Stimulated activated CD8-positive, alpha-beta memory T cell treated with anti-CD3 and anti-CD28 coated beads, Interleukin-7, amount 100 ng/mL, for 1 hour (primary cell): Measurements from ENCODE around the gene C9orf40.
A peak's percentile ranks its signal among the peaks of the same experiment; 100 is the strongest.

Source experiments
- DNase-seq, 2 donors: peaks; one replicate each; pipeline ENCODE4 v3.0.0-alpha.2; 2020; ENCODE audit warnings: low read depth in 2 of 2

The C9orf40 gene, protein sequence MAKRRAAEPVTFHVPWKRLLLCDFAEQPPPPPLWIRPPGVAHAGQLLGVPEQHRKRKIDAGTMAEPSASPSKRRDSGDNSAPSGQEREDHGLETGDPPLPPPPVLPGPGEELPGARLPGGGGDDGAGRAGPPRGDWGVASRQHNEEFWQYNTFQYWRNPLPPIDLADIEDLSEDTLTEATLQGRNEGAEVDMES

DNA sequence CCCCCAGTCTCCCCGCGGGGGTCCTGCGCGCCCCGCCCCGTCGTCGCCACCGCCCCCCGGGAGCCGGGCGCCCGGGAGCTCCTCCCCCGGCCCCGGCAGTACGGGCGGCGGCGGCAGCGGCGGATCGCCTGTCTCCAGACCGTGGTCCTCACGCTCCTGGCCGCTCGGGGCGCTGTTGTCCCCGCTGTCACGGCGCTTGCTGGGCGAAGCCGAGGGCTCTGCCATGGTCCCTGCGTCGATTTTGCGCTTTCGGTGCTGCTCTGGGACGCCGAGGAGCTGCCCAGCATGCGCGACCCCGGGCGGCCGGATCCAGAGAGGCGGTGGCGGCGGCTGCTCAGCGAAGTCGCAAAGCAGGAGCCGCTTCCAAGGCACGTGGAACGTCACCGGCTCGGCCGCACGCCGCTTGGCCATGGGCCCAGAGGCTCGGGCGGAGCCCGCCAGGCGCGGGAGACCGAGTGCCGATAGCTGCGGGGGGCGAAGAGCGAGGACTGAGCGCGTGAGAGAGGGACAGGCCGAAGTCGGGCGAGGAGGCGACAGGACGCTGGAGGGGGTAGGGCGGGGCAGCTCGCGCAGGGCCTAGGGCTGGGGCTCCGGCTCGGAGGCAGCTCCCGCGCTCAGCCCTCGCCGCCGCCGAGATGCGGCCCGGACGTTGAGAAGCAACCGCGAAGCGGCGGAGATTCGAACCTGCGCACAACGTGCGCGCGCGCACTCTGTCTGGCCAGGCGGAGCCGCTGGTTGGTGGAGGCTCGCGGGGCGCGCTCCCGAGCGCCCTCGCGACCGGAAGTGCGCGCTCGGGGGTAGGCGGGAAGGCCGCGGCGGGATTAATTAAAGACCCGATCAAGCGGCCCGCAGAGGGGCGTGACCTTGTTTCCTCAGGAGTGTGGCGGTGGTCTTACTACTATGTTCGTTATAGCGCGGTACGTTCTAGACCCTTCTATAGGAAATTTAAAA is at the start of gene C9orf40:
C9orf40 (minus strand) TSS at position 712 of the 951 bp plus-strand sequence; CDS start at position 411, 301 bp downstream.
- peak; percentile 82 to 83 for DNase-seq

DNA sequence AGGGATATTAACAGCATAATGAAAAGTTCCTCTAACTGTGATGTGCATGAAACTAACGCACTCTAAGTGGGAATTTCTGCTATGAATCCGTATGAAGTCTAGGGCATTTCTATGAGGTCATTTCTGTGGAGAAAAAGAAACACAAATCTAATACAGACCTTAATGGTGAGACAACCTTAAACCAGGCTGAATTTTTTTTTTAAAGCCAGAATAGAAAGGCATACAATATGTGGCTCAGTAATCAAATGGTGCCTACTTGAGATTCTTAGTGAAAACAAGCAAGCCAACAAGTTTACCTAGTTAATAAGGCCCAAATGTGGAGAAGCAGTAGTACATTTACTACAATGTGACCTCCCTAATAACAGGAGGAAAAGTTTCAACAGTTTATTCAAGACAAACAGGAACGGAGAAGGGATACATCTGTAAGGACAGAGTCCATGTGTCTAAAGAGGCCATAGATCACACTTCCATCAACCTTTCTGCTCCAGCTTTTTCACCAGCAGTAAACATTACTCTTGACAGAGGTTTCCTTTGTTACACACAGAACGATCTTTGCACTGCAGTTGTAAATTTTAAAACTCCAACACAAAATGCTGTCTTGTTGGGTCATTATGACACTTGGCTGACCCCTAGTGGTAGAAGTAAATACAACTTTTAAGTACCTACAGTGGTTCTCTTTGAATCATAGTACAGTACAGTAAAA is 49.2 kb upstream of the C9orf40 start:
- no peak for DNase-seq

DNA sequence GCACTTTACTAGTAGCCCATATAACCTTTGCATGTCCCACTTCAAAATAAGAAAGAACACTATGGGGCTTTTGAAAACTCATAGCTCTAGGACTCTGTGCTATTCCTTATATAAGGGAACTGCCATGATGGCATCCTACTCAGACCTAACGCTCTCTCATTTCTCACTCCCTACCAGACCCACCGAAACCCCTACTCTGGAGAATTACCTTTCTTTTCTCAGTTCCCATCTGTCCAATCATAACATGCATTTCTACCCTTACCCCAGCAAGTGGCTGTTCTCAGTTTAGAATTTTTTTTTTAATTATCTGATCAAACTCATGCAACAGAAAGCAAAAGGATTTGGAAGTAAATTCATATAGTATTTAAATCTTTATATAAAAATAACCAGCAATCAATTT is 48.1 kb upstream of the C9orf40 start:
- no peak for DNase-seq

DNA sequence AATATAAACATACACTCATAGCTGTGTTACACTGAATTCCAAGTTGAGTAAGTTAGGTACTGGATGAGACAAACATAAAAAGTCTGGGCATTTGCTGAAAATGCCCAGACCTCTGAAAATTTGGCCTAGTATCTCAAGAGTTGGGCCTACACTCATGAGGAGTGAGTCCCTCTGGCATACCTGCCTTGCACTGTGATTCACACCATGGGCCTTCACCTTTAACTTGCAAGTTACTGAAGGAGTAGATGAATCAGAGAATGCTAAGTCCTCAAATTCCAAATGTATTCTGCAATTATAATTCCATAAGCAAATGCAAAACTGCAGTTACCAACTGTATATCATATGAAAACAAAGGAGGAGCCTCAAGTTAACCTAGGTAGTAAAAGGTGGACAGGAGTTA is 32.3 kb upstream of the C9orf40 start:
- no peak for DNase-seq

DNA sequence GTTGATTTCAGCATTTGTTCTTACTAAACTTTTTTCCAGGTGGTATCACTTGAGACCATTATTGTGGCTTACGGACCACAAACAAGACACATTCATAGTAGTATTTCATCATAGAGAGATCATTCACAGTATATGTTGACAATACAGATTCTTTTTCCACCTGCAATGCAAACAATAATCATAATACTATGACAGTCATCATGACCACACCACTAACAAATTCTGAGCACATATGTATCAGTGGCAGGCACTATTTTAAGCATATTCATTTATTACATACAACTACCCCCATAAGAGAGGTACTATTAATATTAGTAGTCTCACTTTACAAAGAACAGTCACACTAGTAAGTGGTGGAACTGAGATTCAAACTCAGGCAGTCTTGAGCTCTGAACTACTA is 31.0 kb upstream of the C9orf40 start:
- DNase-seq: no peak

DNA sequence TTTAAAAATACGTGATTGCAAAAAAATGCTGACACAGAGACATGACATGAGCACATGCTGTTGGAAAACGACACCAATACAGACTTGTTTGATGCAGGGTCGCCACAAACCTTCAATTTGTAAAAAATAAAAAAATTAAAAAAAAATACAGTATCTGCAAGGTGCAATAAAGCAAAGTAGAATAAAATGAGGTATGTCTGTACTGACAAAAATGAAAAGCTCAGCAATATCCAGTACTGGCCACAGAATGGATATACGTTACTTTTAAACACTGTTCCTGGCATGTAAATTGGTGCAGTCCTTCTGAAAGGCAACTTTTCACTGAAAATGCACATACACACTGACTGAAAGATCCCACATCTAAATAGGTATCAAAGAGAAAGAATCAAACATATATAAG is 27.1 kb upstream of the C9orf40 start:
- DNase-seq: no peak

DNA sequence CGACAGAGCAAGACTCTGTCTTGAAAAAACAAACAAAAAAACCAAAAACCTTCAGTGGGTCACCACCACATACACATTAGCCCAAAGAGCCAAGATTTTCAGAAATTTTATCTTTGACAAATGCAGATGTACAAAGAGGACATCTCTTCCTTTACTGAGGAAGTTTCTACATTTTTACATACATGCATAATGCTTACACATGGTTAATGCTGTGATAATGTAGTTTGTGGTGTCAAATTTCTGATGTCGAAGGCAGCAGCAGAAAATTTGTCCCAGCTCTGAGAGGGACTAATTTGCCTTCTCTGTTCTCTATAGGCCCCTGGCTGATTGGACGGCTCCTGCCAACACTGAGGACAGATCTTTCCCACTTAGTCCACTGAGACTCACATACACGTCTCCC is 24.6 kb upstream of the C9orf40 start:
- no peak for DNase-seq

DNA sequence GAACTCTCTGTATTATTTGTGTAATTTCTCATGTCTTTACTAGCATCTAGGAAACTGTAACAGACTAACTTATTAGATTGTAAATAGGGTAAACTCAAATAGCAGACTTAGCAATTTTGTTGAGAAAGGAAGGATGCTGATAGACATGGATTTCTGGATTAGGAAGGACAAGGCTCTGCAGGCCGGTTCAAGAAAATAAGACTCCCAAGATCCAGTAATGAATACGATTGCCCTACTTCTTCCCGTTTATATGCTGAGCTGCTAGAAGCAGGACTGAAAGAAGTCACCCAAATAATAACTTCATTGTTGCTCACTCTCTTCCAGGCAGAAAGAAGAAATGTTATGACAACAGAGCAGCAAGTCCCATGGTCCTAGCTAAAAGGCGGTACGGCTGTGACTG is 22.8 kb upstream of the C9orf40 start:
- no peak for DNase-seq

DNA sequence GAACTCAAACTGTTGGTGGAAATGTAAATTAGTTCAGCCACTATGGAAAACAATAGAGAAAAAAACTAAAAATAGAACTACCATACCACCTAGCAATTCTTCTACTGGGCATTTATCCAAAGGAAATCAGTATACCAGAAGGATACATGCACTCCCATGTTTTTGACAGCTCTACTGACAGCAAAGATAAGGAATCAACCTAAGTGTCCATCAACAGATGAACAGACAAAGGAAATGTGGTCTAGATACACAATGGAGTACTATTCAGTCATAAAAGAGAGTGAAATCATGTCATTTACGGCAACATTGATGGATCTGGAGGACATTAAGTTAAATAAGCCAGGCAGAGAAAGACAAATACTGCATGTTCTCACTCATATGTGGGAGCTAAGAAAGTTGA is 21.8 kb upstream of the C9orf40 start:
- no peak for DNase-seq

DNA sequence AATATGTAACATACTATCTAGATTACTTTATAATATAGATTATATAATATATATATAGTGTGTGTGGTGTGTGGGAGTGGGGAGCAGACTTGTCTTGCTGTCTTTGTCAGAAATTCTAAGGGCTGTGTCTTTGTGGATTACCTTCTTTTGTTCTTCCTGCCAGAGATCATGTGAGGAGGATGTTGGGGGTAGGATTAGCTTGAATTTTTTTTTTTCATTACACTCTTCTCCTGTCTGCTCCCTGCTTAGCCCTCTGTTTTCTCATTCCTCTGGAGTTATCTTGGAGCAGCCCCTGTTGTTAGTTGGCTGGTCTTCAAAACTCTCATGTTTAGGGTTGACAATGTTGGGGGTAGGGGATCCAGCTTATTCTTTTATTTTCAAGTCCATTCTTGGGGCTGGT is 21.0 kb upstream of the C9orf40 start:
- DNase-seq: no peak

DNA sequence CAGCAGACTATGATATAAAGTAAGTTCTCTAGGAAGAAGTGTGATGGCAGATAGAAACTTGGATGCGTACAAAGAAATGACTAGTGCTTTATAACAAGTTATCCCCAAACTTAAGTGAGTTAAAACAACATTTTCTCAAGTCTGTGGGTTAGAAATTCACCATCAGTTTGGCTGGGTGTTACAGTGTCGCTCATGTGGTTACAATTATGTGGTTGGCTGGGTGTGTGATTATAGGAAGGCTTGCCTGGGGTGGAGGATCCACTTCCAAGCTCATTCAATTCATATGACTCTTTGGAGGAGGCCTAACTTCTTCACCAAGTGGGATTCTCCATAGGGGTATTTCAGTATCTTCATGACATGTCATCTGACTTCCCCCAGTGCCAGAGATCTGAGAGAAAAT is 10.3 kb upstream of the C9orf40 start:
- DNase-seq: no peak

DNA sequence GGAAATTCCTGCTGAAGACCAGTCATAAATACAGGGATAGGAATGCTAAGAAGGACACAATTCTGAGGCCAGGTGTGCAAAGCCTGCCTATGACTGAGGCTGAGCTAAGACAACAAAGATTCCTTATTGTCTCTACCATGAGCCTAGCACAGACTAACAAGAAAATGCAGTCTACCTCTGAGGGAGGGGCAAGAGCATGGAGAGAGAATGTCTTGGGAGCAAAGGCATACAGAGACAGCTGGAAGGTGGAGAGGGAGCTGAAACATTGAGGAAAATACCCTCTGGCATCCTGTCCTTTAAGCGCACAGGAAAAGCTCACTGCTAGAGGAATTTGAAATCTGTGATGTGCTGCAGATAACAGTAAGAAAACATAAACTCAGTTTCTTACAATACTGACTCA is 8.8 kb upstream of the C9orf40 start:
- no peak for DNase-seq

DNA sequence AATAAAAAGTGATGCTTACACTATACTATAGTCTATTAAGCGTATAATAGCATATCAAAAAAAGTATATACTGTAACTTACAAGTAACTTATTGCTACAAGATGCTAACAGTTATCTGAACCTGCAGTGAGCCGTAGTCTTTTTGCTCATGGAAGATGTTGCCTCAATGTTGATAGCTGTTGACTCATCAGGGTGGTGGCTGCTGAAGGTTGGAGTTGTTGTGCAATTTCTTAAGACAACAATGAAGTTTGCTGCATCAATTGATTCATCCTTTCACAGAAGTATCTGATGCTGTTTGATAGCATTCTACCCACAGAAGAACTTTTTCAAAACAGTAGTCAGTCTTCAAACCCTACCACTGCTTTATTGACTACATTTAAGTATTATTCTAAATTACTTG is 7.8 kb upstream of the C9orf40 start:
- no peak for DNase-seq

DNA sequence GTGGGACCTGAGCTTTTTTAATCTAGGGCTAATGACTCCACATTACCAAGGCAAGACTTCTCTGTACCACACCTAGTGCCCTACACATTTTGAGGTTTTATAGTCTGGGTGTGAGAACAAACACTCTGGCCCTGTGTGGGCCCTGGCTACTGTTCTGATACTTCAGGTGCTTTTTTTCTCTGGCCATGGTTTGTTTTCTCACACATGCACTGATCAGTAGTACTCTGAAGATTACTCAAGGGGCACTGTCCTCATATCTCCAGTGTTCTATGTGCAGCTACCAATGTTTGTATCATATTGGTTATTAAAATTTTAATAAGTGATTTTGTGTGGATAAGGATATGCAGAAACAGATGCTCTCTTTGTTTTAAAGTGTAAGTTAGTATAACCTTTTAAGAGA is 5.9 kb upstream of the C9orf40 start:
- no peak for DNase-seq

DNA sequence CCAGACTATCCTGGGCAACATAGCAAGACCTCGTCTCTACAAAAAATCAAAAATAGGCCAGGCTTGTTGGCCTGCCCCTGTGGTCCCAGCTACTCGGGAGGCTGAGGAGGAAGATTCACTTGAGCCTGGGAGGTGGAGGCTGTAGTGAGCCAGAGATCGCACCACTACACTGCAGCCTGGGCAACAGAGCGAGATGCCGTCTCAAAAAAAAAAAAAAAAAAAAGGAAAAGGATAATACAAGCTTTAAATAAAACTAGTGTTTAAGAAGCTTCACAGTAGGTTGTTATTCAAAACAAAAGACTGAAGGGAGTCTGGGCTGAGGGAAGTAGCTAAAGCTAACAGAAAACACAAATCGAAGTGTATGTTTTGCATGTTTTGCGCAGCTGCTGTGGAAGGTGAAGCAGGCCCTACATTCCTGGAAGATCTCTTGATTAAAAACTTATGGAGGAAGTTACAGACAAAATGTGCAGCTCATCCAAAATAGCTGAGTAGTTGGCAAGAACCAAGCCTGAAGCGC is 581 bp upstream of the C9orf40 start:
- no peak for DNase-seq

DNA sequence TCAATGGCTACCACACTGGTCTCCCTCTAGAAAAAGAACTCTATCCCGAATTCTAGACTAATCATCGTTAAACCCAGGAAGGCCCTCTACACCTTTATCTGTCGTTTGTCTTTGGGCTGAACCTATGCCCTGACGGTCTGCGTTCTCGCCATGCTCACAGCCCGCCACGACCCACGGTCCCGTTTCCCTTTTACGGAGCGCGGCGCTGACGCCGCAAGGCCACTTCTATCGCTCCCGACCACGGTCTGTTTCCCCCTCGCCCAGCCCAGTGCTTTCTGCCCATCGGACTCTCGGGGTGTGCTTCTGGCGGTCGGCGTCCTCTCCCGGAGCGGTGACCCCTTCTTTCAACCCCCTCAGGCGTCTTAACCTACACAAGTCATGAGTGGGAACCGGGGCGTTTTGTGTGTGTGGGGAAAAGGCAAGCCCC is 974 bp downstream of the C9orf40 start:
- DNase-seq: no peak

DNA sequence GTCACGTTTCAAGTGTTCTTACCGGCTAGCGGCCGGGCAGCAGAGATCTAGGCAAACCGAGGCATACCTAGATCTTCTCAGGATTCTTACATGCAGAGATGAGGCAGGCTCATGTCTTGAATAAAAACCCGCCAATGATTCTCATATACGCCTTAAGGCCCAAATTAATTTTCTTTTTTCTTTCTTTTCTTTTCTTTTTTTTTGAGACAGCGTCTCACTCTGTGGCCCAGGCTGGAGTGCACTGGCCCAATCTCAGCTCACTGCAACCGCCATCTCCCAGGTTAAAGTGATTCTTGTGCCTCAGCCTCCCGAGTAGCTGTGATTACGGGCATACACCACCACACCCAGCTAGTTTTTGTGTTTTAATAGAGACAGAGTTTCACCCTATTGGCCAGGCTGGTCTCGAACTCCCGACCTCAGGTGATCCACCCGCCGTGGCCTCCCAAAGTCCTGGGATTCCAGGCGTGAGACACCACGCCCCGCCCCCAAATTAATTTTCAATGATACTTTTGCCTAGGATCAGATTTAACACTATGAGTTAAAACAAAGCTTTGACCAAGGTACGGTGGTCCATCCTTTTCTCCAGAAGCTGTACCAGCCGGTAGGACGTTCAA is 1.5 kb downstream of the C9orf40 start:
- DNase-seq: no peak

DNA sequence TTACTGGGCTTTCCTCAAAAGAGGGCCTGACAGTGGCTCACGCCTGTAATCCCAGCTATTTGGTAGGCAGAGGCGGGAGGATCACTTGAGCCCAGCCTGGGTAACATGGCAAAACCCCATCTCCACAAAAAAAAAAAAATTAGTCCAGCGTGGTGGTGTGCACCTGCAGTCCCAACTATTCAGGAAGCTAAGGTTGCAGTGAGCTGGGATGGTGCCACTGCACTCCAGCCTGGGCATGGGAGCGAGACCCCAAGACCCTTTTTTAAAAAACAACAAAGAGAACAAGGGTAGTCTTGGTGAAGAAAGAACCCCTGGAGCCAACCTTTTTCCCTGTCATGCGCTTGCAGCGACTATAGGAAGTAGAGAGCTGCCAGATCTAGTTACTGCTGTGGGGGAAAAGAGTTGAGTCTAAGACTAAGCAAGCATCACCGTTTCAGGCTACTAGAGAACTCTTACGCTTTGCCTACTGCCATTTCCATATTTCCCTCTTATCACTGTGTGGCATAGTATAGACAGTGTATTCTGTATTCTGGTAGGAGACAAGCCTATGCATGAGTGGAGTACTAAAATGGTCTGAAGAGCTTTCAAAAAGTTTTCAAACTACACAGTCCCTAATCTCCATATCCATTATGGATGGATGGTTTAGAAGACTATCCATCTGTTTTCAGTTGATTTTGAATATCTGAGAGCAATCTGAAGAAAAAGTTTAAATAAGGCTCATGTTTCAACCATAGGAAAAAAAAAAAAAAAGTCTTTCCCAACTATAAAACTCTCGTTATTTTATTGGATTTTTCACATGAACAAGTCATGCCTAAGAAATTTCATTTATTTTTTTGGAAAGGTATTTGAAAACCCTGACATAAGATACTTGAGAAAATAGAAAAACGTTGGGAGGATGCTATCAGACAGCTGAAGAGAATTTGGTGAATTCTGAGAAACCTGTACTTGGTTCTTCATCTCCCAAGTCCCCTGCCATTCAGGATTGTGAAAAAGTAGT is 2.6 kb downstream of the C9orf40 start:
- no peak for DNase-seq

DNA sequence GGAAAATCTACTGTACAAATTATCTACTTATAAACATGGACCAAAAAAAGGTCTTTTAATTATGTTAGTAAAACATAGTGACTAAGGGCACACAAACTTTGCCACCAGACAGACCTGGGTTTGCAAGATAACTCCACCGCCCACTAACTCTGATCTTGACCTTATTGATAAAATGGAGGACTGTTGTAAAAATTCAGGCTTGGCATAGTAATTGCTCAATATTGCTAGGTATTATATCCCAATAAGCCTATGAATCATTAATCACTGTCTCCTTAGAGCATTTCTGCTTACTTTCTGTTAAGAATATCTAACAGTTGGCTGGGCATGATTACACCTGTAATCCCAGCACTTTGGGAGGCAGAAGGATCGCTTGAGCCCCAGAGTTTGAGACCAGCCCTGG is 3.8 kb downstream of the C9orf40 start:
- no peak for DNase-seq

DNA sequence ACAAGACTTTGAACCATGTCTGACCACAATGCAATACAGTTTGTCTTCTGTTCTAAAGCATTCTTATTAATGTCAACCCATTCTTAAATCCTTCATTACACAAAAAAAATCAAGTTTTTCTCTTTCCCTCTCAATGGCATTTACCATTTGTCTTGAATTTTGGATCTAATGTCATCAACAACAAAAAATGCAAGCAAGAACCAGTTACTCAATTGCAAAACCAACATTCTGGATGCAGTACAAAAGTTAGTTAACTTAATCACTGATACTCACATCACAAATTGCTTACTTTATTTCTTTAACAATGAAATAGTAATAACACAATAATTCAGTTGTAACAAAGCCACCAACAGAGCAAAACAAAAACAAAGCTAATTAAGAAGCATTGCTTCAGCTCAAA is 6.0 kb downstream of the C9orf40 start:
- DNase-seq: no peak

DNA sequence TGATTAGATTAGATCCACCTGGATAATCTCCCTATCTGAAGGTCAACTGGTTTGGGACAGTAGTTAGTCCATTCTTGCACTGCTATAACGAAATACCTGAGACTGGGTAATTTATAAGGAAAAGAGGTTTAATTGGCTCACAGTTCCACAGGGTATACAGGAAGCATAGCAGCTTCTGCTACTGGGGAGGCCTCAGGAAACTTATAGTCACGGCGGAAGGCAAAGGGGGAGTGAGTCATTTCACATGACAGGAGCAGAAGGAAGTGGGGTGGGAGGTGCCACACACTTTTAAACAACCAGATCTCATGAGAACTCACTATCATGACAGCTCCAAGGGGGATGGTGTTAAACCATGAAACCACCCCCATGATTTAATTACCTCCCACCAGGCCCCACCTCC is 9.9 kb downstream of the C9orf40 start:
- no peak for DNase-seq
